Glomerular visceral epithelial cell (primary cell): Measurements from ENCODE around the gene GRB2.
"Not testable (repeated sequence)": the region's sequence is repeated elsewhere in the genome, so short reads cannot be mapped to it uniquely, and the experiment has no call there.

Source experiments
- DNase-seq: peaks from one replicate; pipeline ENCODE4 v3.0.0-alpha.2; 2016; ENCODE audit errors: extremely low spot score

Gene GRB2

GRCh38 chr17:75405365-75406221 is at the start of gene GRB2:
TSS of gene GRB2 (minus strand) at chr17:75405678. CDS start at chr17:75393628, 12,050 bp downstream.
- peak; percentile 98 for DNase-seq

GRCh38 chr17:75454672-75455071 is 49.2 kb upstream of the GRB2 start:
- not testable (repeated sequence) for DNase-seq

GRCh38 chr17:75454193-75454592 is 48.7 kb upstream of the GRB2 start:
- peak; percentile 94 for DNase-seq

- DNase-seq = no peak
Measured at GRCh38 chr17:75450270-75450669, 44.8 kb upstream of the GRB2 start.

- no peak for DNase-seq
Measured at GRCh38 chr17:75447951-75448856, 42.7 kb upstream of the GRB2 start.

- not testable (repeated sequence) for DNase-seq
Measured at GRCh38 chr17:75445896-75446295, 40.4 kb upstream of the GRB2 start.

GRCh38 chr17:75445296-75445695 is 39.8 kb upstream of the GRB2 start:
- no peak for DNase-seq

- no peak for DNase-seq
Measured at GRCh38 chr17:75442168-75443103, 37.0 kb upstream of the GRB2 start.

- no peak for DNase-seq
Measured at GRCh38 chr17:75440738-75441448, 35.4 kb upstream of the GRB2 start.

- no peak for DNase-seq
Measured at GRCh38 chr17:75439287-75439686, 33.8 kb upstream of the GRB2 start.

- not testable (repeated sequence) for DNase-seq
Measured at GRCh38 chr17:75437404-75437803, 31.9 kb upstream of the GRB2 start.

- not testable (repeated sequence) for DNase-seq
Measured at GRCh38 chr17:75434433-75434832, 29.0 kb upstream of the GRB2 start.

- no peak for DNase-seq
Measured at GRCh38 chr17:75433218-75433783, 27.8 kb upstream of the GRB2 start.

- DNase-seq = peak; percentile 96
Measured at GRCh38 chr17:75430159-75430974, 24.9 kb upstream of the GRB2 start.

- peak; percentile 88 for DNase-seq
Measured at GRCh38 chr17:75428543-75429469, 23.3 kb upstream of the GRB2 start.

GRCh38 chr17:75418531-75418930 is 13.1 kb upstream of the GRB2 start:
- DNase-seq = no peak

GRCh38 chr17:75417054-75417580 is 11.6 kb upstream of the GRB2 start:
- no peak for DNase-seq

GRCh38 chr17:75416006-75416405 is 10.5 kb upstream of the GRB2 start:
- no peak for DNase-seq
